Activated CD8-positive, alpha-beta memory T cell treated with anti-CD3 and anti-CD28 coated beads, Interleukin-2, amount 50 U/mL, for 48 hours (primary cell): ENCODE data around the gene STXBP4.

Source experiments
- DNase-seq: peaks from one replicate; pipeline ENCODE4 v3.0.0-alpha.2; 2020

The STXBP4 gene

GRCh38 chr17:54972406-54973138 lies 4.0 kb downstream of the STXBP4 start:
- no peak for DNase-seq

- no peak for DNase-seq
These were observed 6.2 kb downstream of the STXBP4 start for GRCh38 chr17:54974759-54975158.

GRCh38 chr17:54976316-54976715 lies 7.8 kb downstream of the STXBP4 start:
- DNase-seq: no peak

- DNase-seq: no peak
These were observed 9.2 kb downstream of the STXBP4 start for GRCh38 chr17:54977744-54978143.

- DNase-seq: no peak
These were observed 11.1 kb downstream of the STXBP4 start for GRCh38 chr17:54979657-54980056.

GRCh38 chr17:54980375-54980774 lies 11.8 kb downstream of the STXBP4 start:
- no peak for DNase-seq

DNA sequence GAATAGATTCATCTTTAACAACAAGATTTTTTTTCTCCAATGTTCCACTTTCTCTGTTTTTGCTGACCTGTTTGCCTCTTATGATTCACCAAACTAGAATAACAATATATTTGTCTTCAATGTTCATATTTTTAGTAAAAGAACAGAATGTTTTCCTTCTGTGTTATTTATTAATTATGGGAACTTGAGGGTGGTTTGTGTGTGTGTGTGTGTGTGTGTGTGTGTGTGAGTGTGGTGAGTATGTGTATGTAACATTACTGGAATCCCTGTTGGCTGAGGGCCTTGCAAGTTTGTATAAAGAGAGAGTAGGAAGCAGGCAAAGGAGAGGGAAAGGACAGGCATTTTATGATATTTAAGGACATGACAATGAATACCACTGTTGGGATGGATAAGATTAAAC lies 13.8 kb downstream of the STXBP4 start:
- no peak for DNase-seq

- DNase-seq: no peak
These were observed 14.7 kb downstream of the STXBP4 start for GRCh38 chr17:54983260-54983659.

GRCh38 chr17:54985476-54985875 lies 16.9 kb downstream of the STXBP4 start:
- no peak for DNase-seq

DNA sequence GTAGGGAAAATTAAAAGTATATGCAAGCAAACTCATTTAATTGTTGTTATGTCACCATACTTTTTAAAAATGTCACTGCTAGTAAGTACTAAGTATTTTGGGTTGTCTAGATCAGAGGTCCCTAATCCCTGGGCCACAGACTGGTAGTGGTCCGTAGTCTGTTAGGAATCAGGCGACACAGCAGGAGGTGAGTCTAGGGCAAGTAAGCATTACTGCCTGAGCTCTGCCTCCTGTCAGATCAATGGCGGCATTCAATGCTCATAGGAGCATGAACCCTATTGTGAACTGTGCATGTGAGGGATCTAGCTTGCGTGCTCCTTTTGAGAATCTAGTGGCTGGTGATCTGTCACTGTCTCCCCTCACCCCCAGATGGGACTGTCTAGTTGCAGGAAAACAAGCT lies 21.6 kb downstream of the STXBP4 start:
- no peak for DNase-seq

GRCh38 chr17:54991567-54991966 lies 23.0 kb downstream of the STXBP4 start:
- DNase-seq: no peak

DNA sequence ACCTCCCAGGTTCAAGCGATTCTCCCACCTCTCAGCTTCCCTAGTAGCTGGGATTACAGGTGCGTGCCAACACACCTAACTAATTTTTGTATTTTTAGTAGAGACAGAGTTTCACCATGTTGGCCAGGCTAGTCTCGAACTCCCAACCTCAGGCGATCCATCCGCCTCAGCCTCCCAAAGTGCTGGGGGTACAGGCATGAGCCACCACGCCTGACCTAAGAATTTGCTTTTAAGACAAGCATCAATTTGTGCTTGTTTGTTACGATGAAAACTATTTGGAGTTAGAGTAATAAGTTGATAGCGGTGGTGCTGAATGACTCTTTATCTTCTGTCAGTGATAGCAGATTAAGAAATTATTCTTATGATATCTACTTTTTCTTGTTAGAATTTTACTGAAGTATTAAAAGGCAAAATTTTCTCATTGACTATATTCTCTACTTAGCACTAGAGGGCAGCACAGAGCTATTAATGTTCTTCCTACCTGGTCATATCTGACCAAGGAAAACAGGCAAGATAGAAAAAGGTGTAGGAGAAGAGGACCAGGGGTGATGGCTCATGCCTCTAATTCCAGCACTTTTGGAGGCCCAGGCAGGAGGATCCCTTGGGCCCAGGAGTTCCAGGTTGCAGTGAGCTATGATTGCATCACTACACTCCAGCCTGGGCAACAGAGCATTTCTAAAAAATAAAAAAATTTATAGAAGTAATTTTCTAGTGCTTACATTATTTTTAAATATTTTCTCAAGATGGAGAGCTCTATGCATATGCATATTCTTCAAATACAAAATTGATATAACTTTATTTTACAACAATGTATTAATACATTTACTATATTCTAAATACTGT lies 24.5 kb downstream of the STXBP4 start:
- no peak for DNase-seq

- DNase-seq: no peak
These were observed 27.9 kb downstream of the STXBP4 start for GRCh38 chr17:54996441-54996840.

DNA sequence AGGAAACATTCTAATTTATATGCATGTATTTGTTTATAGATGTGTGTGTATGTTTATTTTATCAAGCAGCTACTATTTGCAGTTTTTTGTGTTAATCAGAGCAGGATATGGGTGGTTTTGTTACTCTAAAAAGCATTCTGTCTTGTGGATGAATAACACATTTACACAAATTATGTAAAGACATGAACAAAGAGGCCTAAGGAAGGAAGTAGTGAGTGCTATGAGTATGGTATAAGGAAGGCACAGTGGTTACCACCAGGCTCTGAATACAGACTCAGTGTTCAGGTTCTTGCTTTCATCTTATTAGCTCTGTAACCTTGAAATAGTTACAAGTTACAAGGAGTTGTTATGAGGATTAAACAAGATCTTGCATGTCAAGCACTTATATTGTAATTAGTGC lies 33.9 kb downstream of the STXBP4 start:
- DNase-seq: no peak

GRCh38 chr17:55004484-55004883 lies 35.9 kb downstream of the STXBP4 start:
- no peak for DNase-seq

GRCh38 chr17:55005520-55005919 lies 37.0 kb downstream of the STXBP4 start:
- no peak for DNase-seq

- no peak for DNase-seq
These were observed 55.1 kb downstream of the STXBP4 start for GRCh38 chr17:55023626-55024025.

DNA sequence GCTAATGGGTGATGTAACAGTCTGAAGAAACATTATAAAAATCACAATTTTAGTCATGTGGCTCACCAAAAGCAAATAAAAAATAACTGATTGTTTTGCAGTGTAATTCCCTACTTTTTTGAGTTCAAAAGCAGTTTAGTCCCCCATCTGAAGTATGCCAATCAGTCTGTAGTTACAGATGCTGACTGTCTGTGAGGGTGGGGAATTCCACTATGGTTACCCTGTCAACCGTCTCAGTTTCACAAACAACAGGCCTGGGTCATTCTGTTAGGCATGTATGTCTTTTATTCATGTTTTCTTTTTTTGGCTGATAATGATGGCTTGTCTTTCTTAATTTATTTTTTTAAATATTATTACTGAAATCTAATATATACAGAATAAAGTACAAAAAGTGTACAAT lies 69.3 kb downstream of the STXBP4 start:
- DNase-seq: no peak

DNA sequence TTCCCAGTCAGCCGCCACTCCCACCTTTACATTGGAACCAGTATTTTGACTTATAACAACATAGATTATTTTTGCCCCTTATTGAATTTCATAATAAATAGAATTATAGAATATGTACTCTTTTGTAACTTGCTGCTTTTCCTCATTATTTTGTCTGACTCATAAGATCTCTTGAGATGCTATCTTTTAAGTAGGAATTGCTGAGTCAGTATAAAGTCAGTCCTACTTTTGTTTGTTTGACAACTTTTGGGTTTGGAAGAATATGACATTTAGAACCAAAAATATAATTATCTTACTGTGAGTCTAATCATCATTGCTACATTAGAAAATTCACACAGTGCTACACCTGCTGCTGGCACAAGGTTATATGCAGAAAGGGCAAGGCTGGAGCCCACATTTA lies 69.7 kb downstream of the STXBP4 start:
- DNase-seq: no peak

DNA sequence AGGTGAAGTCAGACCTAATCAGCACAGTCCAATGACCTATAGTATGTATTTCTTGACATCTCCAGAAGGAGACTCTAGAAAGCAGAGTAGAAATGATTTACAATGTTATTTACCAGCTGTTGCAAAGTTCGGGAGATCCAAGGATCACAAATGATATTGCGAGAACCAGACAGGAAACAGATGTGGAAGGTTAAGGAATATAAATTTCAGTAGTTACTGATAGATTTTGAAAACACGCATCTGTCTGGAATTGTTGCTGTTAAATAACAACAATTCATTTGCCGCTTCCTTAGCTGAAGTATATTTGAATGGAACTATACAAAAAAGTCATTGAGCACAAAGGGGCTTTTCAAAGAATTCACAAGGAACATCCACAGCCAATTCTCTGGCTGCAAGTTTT lies 72.0 kb downstream of the STXBP4 start:
- no peak for DNase-seq

GRCh38 chr17:55053855-55054254 lies 85.3 kb downstream of the STXBP4 start:
- DNase-seq: no peak

DNA sequence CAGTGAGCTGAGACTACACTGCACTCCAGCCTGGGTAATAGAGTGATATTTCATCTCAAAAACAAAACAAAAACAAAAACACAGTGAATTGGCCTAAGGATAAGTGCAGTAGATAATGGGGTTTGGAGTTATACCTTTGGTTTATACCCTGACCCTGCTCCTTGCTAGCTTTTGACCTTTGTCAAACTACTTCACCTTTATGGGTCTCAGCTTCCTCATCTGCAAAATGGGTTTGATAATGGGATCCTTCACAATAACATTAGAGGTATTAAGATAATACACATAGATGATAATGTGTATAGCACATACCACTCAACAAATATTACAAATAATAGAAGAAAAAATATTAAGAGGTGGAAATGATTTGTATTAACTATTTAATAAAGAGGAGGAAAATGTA lies 85.9 kb downstream of the STXBP4 start:
- DNase-seq: no peak

GRCh38 chr17:55056526-55056925 lies 88.0 kb downstream of the STXBP4 start:
- no peak for DNase-seq

- DNase-seq: no peak
These were observed 88.6 kb downstream of the STXBP4 start for GRCh38 chr17:55057184-55057583.

DNA sequence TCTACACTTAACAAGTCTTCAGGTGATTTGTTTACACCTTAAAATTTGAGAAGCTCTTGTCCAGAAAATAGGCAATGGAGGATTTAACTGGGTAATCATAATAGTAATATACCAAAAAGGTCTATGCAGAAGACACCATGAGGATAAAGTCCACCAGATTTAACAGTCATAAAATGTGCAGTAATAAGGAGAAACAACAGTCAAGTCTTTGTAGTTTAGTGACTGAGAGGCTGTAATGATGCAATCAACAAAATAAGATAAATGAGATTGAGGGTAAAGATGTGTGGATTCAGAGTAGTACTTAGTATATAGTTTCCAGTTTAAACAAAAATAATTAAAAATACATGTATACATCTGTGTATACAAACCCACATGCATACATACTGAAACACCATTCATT lies 91.2 kb downstream of the STXBP4 start:
- DNase-seq: no peak
